GM23248 (cell line): ENCODE results near the gene CRY1.

Experiments used
- EZH2 ChIP-seq: fragments of 200-600 bp; sonication (generic); IDR thresholded peaks from 2 replicates; pipeline ENCODE4 v1.6.1; 2018; ENCODE audit warnings: antibody characterized with exemption, mild to moderate bottlenecking; ENCODE audit not compliant: insufficient read depth, poor library complexity, severe bottlenecking
- EZH2phosphoT487 ChIP-seq: fragments of 200-600 bp; sonication (generic); IDR thresholded peaks from 2 replicates; pipeline ENCODE4 v1.6.1; 2018; ENCODE audit warnings: antibody characterized with exemption, moderate library complexity, mild to moderate bottlenecking, low read depth; ENCODE audit not compliant: insufficient read depth

DNA sequence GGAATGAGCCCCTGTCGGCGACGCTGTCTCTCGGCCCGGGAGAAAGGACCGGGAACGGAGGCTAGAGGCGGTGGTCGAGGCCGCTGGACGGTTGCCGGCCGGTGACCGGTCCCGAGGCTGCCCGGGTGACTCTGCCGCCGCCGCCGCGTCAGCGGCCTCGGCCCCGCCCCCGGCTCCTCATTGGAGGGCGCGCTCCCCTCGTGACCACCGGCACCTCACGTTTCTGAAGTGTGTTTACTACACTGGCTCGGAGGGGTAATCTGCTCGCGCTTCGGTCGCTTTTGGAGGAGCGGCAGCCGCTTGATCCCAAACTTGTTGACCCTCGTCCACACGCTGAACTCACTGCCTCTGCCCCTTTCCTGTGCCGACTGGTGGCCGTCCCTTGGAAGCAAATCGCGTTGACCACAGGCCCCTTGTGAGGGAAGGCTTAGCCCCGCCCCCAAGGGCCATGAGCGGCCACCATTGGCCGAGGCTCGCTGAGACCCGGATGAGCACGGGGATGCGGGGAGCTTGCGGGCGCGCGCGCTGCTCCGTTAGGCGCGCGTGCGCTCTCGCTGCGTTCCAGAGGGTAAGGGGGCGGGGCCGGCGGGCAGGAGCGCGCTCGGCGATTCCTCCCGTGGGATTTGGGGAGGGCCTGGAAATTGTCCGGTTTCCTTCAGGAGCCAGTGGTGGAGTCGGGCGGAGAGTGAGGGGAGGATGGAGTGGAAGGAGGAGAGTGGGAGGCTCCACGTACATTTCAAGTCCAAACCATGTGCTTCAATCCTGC is at the start of gene CRY1:
- TF ChIP-seq EZH2 (no peak), EZH2phosphoT487 (no peak)
